Measurements from ENCODE around the gene ACTR2. TPM values are rescaled to one million over a fixed set of nuclear protein-coding genes. Genes with fewer than 3 reads are reported as not detected.
A peak's percentile ranks its signal among the peaks of the same experiment; 100 is the strongest.
"Not testable (repeated sequence)": the region's sequence is repeated elsewhere in the genome, so short reads cannot be mapped to it uniquely, and the experiment has no call there.

The ACTR2 gene
- polyA plus RNA-seq, 1 experiment, result 57.9 TPM

GRCh38 chr2:65252640-65253039, 25.0 kb downstream of the ACTR2 start:
- no peak for DNase-seq (ENCODE audit: low read depth)
- H3K36me3 ChIP-seq (ENCODE audit: control insufficient read depth, insufficient read depth, low read length), result peaks cover 4% of the 10 kb centered on the region
- CTCF ChIA-PET, result interaction anchor here (0.5 to 0.6 kb wide), 2 partner anchors 268 to 331 kb away, joined by 3 read pairs; no protein-coding TSS in a partner anchor
- POLR2A ChIA-PET, result no interaction called here
- no peak for TF ChIP-seq CTCF (IDR thresholded peaks at IDR 0.05; ENCODE audit: insufficient read depth, low read depth, low read length)
- no peaks in the 10 kb centered on the region for H3K27me3 ChIP-seq (ENCODE audit: control insufficient read depth, insufficient read depth, low read length)
- no peak overlapping the region for H3K4me3 ChIP-seq (ENCODE audit: low read depth, low read length)

- peaks cover 4% of the 10 kb centered on the region for H3K36me3 ChIP-seq (ENCODE audit: control insufficient read depth, insufficient read depth, low read length)
- no peak for TF ChIP-seq CTCF (IDR thresholded peaks at IDR 0.05; ENCODE audit: insufficient read depth, low read depth, low read length)
- POLR2A ChIA-PET, result no interaction called here
Observed at GRCh38 chr2:65255356-65255755, 27.7 kb downstream of the ACTR2 start.

GRCh38 chr2:65256054-65256453, 28.4 kb downstream of the ACTR2 start:
- Histone ChIP-seq H3K4me3 (ENCODE audit: low read depth, low read length) (no peak overlapping the region), H3K27me3 (ENCODE audit: control insufficient read depth, insufficient read depth, low read length) (no peaks in the 10 kb centered on the region), H3K36me3 (ENCODE audit: control insufficient read depth, insufficient read depth, low read length) (peaks cover 4% of the 10 kb centered on the region)
- ChIA-PET POLR2A (no interaction called here), CTCF (interaction anchor here (0.6 to 0.9 kb wide), 2 partner anchors 9 to 71 kb away, joined by 3 to 7 read pairs; no protein-coding TSS in a partner anchor)
- TF ChIP-seq CTCF (IDR thresholded peaks at IDR 0.05; ENCODE audit: insufficient read depth, low read depth, low read length), result peak; percentile 16; the same call in 1 of the 2 replicates
- no peak for DNase-seq (ENCODE audit: low read depth)

More at GRCh38 chr2:65255356-65255755, 27.7 kb downstream of the ACTR2 start:
- DNase-seq (ENCODE audit: low read depth), result no peak
- Histone ChIP-seq H3K27me3 (ENCODE audit: control insufficient read depth, insufficient read depth, low read length) (no peaks in the 10 kb centered on the region), H3K4me3 (ENCODE audit: low read depth, low read length) (no peak overlapping the region)
- CTCF ChIA-PET, result no interaction called here

- H3K36me3 ChIP-seq (ENCODE audit: control insufficient read depth, insufficient read depth, low read length); H3K4me3 ChIP-seq (ENCODE audit: low read depth, low read length); DNase-seq (ENCODE audit: low read depth); H3K27me3 ChIP-seq (ENCODE audit: control insufficient read depth, insufficient read depth, low read length); POLR2A ChIA-PET: not testable (repeated sequence)
- CTCF ChIA-PET, result interaction anchor here (0.9 kb wide), 1 partner anchor 8 kb away, joined by 7 read pairs; no protein-coding TSS in a partner anchor
Observed at GRCh38 chr2:65257866-65258265, 30.2 kb downstream of the ACTR2 start.

- no peak overlapping the region for H3K4me3 ChIP-seq (ENCODE audit: low read depth, low read length)
- TF ChIP-seq CTCF (IDR thresholded peaks at IDR 0.05; ENCODE audit: insufficient read depth, low read depth, low read length), result no peak
- peaks cover 3% of the 10 kb centered on the region; the same call in 1 of the 2 replicates for H3K36me3 ChIP-seq (ENCODE audit: control insufficient read depth, insufficient read depth, low read length)
- H3K27me3 ChIP-seq (ENCODE audit: control insufficient read depth, insufficient read depth, low read length), result no peaks in the 10 kb centered on the region
- CTCF ChIA-PET, result no interaction called here
- DNase-seq (ENCODE audit: low read depth), result no peak
- POLR2A ChIA-PET, result no interaction called here
Observed at GRCh38 chr2:65261676-65262075, 34.0 kb downstream of the ACTR2 start.

GRCh38 chr2:65263262-65263661, 35.6 kb downstream of the ACTR2 start:
- no peak for TF ChIP-seq CTCF (IDR thresholded peaks at IDR 0.05; ENCODE audit: insufficient read depth, low read depth, low read length)
- no peak for DNase-seq (ENCODE audit: low read depth)
- peaks cover 4% of the 10 kb centered on the region; the same call in 1 of the 2 replicates for H3K36me3 ChIP-seq (ENCODE audit: control insufficient read depth, insufficient read depth, low read length)

More at GRCh38 chr2:65263262-65263661, 35.6 kb downstream of the ACTR2 start:
- Histone ChIP-seq H3K27me3 (ENCODE audit: control insufficient read depth, insufficient read depth, low read length) (no peaks in the 10 kb centered on the region), H3K4me3 (ENCODE audit: low read depth, low read length) (no peak overlapping the region)
- POLR2A ChIA-PET, result no interaction called here
- CTCF ChIA-PET, result interaction anchor here (0.7 to 1.8 kb wide), 5 partner anchors 12 to 310 kb away, joined by 3 to 10 read pairs (median 4); no protein-coding TSS in a partner anchor

Measured in BJ (cell line).